Lower lobe of right lung (tissue), 2 donors: ENCODE data around the gene PACRG. TPM values are rescaled to one million over a fixed set of nuclear protein-coding genes. Genes with fewer than 3 reads are reported as not detected.

ENCODE experiments used
- ATAC-seq, 2 donors: fragments of 200-7000 bp; cut with Tn5 transposase; one replicate each; pipeline ENCODE4 v1.9.1; 2020 to 2022; ENCODE audit warnings: mild to moderate bottlenecking in 2 of 2, moderate library complexity in 2 of 2
- DNase-seq: peaks from one replicate; pipeline ENCODE4 v3.0.0-alpha.2; 2020
- H3K27ac ChIP-seq: fragments of 200-600 bp; one replicate; pipeline ENCODE4 v1.8.0; 2022
- H3K27me3 ChIP-seq: fragments of 200-600 bp; one replicate; pipeline ENCODE4 v1.8.0; 2022; ENCODE audit warnings: low read depth
- H3K36me3 ChIP-seq: fragments of 200-600 bp; one replicate; pipeline ENCODE4 v1.8.0; 2022; ENCODE audit warnings: mild to moderate bottlenecking
- H3K4me1 ChIP-seq: fragments of 200-600 bp; one replicate; pipeline ENCODE4 v1.8.0; 2022
- H3K4me3 ChIP-seq: fragments of 200-600 bp; one replicate; pipeline ENCODE4 v1.8.0; 2022; ENCODE audit warnings: mild to moderate bottlenecking
- H3K9me3 ChIP-seq: fragments of 200-600 bp; one replicate; pipeline ENCODE4 v1.8.0; 2022
- CTCF ChIP-seq: fragments of 200-600 bp; IDR thresholded peaks from one replicate; pipeline ENCODE4 v1.8.0; 2022; ENCODE audit warnings: antibody characterized with exemption, mild to moderate bottlenecking
- intact Hi-C: fragments of 100-400 bp; cut with DNase I; formaldehyde crosslinking; loops from one replicate; pipeline ENCODE4 v1.11.0; 2022
- total RNA-seq: library from RNA; stranded (reverse); fragmentation: NEBNext Ultra II Directional; extraction: Animal tissue kit (Norgen Biotek cat#: 25700); gene quantifications from one replicate; pipeline ENCODE4 v1.2.1, GENCODE V29; 2021
- donor health status: DM: no; HTN: yes; CAD: no; lungs with severe emphysema.

Gene PACRG
- total RNA-seq, 1 donor from 2014 or later = 5.5 TPM

- no peak for DNase-seq
- TF ChIP-seq CTCF = no peak
- no peak for ATAC-seq
- H3K4me1 ChIP-seq = peaks cover 9% of the 10 kb centered on the region
- intact Hi-C loops = no loop called here
- no peaks in the 10 kb centered on the region for H3K27me3 ChIP-seq
- no peaks in the 10 kb centered on the region for H3K9me3 ChIP-seq
- H3K27ac ChIP-seq = peak overlapping the region; percentile 26
- no peaks in the 10 kb centered on the region for H3K36me3 ChIP-seq
- H3K4me3 ChIP-seq = no peak overlapping the region
Observed at GRCh38 chr6:163318071-163318786, 590.5 kb downstream of the PACRG start.

GRCh38 chr6:163319609-163320366, 592.0 kb downstream of the PACRG start:
- peaks cover 11% of the 10 kb centered on the region for H3K4me1 ChIP-seq
- H3K27ac ChIP-seq = no peak overlapping the region
- H3K27me3 ChIP-seq = no peaks in the 10 kb centered on the region
- no peak overlapping the region for H3K4me3 ChIP-seq
- no peaks in the 10 kb centered on the region for H3K9me3 ChIP-seq
- DNase-seq (no peak), ATAC-seq (no peak)
- no peak for TF ChIP-seq CTCF
- H3K36me3 ChIP-seq = no peaks in the 10 kb centered on the region
- intact Hi-C loops = no loop called here

GRCh38 chr6:163320402-163320801, 592.6 kb downstream of the PACRG start:
- Histone ChIP-seq H3K27me3 (no peaks in the 10 kb centered on the region), H3K4me1 (peaks cover 17% of the 10 kb centered on the region), H3K4me3 (no peak overlapping the region), H3K9me3 (no peaks in the 10 kb centered on the region), H3K27ac (no peak overlapping the region), H3K36me3 (no peaks in the 10 kb centered on the region)
- TF ChIP-seq CTCF = no peak
- intact Hi-C loops = no loop called here
- DNase-seq (no peak), ATAC-seq (no peak)

DNA sequence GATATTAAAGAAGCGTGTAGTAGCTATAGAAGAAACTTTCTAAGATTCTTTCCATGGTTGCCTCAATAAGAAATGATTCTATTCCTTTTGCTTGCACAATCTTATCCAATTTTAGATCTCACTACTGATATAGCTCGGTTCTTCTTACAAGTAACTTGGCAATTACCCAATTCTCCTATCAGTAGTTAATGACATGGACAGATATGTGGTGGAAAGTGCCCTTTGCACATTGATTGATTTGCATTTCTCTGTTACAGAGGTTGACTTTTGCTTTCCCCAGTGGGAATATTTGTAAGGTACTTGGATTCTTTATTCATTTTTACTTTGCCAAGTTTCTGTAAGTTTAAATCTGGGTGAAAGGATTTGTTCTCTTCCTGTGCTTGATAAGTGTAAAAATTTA, 593.0 kb downstream of the PACRG start:
- TF ChIP-seq CTCF = no peak
- Histone ChIP-seq H3K4me1 (peaks cover 20% of the 10 kb centered on the region), H3K27me3 (no peaks in the 10 kb centered on the region), H3K9me3 (no peaks in the 10 kb centered on the region), H3K36me3 (no peaks in the 10 kb centered on the region), H3K27ac (no peak overlapping the region), H3K4me3 (no peak overlapping the region)
- intact Hi-C loops = no loop called here
- ATAC-seq = no peak
- no peak for DNase-seq

GRCh38 chr6:163321717-163322116, 593.9 kb downstream of the PACRG start:
- no peak for TF ChIP-seq CTCF
- Histone ChIP-seq H3K36me3 (no peaks in the 10 kb centered on the region), H3K9me3 (no peaks in the 10 kb centered on the region), H3K4me1 (peaks cover 20% of the 10 kb centered on the region), H3K4me3 (no peak overlapping the region), H3K27me3 (no peaks in the 10 kb centered on the region), H3K27ac (no peak overlapping the region)
- intact Hi-C loops = no loop called here
- ATAC-seq (no peak), DNase-seq (no peak)
